ENCODE measurements around the gene GLTP.
A peak's percentile ranks its signal among the peaks of the same experiment; 100 is the strongest.
"Not testable (repeated sequence)": the region's sequence is repeated elsewhere in the genome, so short reads cannot be mapped to it uniquely, and the experiment has no call there.

The GLTP gene

DNA sequence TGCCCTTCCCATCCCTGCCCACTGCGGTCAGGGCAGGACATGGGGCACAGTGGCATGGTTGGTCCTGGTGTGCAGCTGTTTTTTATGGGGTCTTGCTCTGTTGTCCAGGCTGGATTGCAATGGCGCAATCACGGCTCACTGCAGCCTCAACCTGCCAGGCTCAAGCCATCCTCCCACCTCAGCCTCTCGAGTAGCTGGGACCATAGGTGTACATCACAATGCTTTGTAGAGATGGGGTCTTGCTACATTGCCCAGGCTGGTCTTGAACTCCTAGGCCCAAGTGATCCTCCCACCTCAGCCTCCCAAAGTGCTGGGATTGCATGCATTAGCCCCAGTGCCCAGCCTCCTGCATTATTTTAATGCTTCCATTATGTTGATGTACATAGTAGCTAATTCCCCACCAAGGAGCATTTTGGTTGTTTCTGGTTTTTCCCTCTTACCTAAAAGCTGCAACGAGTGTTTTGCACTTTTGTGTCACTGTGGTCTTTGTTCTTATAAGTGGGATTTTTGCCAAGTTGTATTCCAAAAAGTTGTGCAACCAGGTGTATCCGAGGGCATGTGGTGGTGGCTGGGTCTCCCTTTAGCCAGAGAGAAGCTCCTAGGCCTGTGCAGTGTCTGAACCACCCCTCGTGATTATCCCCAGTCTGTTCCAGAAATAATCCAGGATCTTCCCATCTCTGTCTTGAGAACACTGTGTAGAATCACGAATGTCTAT, 30.1 kb upstream of the GLTP start:
- intact Hi-C loops (cut with DNase I): no loop called here
- DNase-seq: peak in 1 of 10 donors; percentile 17

- intact Hi-C loops (cut with DNase I): loop anchor here (10.0 kb wide), 1 partner anchor 120 kb away; no protein-coding TSS in a partner anchor
- peak in 2 of 10 donors; percentile 31 to 56 for DNase-seq
These were observed 25.0 kb upstream of the GLTP start for GRCh38 chr12:109905301-109905700.

DNA sequence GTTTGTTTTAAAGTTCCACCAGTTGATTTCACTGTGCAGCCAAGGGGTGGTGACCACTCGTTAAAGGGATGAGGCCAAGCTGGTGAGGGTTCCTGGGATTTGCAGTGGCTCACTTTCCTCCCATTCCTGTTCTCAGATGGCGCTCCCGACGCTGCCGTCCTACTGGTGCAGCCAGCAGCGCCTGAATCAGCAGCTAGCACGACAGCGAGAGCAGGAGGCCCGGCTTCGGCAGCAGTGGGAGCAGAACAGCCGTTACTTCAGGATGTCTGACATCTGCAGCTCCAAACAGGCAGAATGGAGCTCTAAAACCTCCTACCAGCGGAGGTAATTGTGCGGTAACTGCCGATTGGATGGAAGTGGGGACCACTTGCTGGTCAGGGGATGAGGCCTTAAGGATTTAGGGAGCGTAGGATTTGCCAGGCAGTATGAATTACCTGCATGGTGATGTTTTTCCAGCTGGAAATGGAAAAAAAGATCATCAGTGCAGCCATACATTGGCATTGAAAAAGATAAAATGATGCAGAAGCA, 22.6 kb upstream of the GLTP start:
- peak in 2 of 10 donors; percentile 63 to 65 for DNase-seq
- intact Hi-C loops (cut with DNase I): loop anchor here (5.0 to 10.0 kb wide), 2 partner anchors 94 to 122 kb away; partner anchors contain the start of genes ANKRD13A and GIT2

DNA sequence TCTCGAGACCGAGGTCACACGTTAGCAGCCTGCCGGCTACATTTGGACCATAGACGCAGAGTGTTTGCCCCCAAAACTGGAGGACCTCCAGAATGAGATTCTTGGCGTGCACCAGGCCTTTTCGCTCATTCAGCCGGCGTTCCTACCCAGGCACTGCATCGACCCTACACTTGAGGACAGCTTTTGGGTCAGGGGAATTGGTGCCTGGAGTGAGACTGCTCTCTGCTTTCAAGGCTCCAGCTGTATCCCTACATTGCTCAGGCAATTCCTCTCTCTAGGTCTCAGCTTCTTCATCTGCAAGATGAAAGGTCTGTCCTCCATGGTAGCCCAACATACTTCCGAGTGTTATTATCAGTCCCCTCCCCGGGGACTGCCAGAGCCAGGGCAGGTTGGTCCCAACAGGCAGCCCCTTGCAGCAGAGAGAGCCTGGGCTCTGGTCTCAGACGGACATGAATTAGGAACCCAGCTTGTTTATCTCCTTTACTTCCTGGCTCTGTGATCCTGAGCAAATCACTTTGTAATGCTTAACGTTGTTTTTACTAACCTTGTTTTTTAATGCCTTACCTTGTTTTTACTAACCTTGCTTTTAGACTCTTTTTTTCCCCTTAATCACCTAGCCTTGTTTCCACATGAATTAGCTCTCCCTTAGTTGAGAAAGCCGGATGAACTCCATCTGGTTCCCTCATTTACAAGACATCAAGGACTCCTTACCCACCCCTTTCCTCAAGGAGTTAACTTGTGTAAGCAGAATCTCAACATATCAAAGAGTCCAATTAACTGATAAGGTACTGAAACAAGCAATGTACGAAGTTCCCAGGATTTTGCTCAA, 20.6 kb upstream of the GLTP start:
- intact Hi-C loops (cut with DNase I): loop anchor here (1.0 to 10.0 kb wide), 3 partner anchors 21 to 124 kb away; partner anchors contain the start of genes ANKRD13A, GIT2 and GLTP
- DNase-seq: peak in 1 of 10 donors; percentile 44

- intact Hi-C loops (cut with DNase I): loop anchor here (1.0 to 10.0 kb wide), 3 partner anchors 20 to 125 kb away; partner anchors contain the start of genes ANKRD13A, GIT2 and GLTP
- peak; percentile 82 to 98 (median 88) for DNase-seq
These were observed 19.7 kb upstream of the GLTP start, which contains the start of gene TCHP for GRCh38 chr12:109899783-109900751. Gene TCHP, plus strand, starts transcription at chr12:109900274. Its CDS starts 2,753 bp downstream, at chr12:109903027.

DNA sequence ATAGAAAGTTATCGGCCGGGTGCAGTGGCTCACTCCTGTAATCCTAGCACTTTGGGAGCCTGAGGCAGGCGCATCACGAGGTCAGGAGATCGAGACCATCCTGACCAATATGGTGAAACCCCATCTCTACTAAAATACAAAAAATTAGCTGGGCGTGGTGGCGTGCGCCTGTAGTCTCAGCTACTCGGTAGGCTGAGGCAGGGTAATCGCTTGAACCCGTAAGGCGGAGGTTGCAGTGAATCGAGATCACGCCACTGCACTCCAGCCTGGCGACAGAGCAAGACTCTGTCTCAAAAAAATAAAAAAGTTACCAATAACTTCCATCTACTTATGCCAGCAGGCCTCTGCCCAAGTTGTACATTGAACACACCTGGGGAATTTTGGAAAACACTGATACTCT, 19.0 kb upstream of the GLTP start:
- DNase-seq: peak in 1 of 10 donors; percentile 22
- intact Hi-C loops (cut with DNase I): not testable (repeated sequence)

- intact Hi-C loops (cut with DNase I): no loop called here
These were observed 16.7 kb upstream of the GLTP start for GRCh38 chr12:109897029-109897428.

DNA sequence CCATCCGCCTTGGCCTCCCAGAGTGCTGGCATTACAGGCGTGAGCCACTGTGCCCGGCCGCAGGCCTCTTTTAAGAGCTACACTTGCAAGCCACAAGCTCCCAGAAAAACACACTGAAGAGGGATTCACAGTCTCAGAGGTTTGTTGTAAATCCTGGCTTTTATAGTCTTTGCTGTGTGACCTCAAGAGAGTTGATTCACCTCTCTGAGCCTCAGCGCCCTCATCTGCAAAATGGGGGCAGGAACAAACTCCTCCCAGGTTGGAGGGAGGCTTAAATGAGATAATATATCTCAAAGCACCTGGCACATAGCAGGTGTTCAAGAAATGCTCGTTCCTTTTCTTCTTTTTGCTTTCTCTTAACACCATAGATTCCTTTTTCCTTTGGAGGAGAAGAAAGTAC, 15.8 kb upstream of the GLTP start:
- intact Hi-C loops (cut with DNase I): no loop called here
- no peak for DNase-seq

More at GRCh38 chr12:109897029-109897428, 16.7 kb upstream of the GLTP start:
- DNase-seq: peak in 1 of 10 donors; percentile 1

GRCh38 chr12:109894939-109895338, 14.6 kb upstream of the GLTP start:
- intact Hi-C loops (cut with DNase I): no loop called here
- no peak for DNase-seq

GRCh38 chr12:109893261-109893995, 13.1 kb upstream of the GLTP start:
- intact Hi-C loops (cut with DNase I): no loop called here
- DNase-seq: peak in 1 of 10 donors; percentile 2

DNA sequence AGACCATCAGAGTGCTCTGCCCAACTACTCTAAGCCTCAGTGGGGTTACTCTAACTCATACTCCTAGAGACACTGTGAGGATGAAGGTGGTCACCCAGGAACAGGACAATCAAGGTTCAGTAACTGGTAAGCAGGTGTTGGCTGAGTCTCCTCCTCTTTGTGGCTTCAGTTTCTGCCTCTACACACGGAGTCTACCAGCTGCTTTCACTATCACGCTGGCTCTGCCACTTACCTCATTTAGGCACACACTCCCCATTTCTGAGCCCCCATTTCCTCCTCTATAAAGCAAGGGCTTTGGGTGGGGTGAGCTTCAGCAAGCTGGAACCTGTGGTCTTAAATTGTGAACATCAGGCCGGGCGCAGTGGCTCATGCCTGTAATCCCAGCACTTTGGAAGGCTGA, 12.4 kb upstream of the GLTP start:
- peak in 1 of 10 donors; percentile 43 for DNase-seq
- intact Hi-C loops (cut with DNase I): no loop called here

- no peak for DNase-seq
- intact Hi-C loops (cut with DNase I): no loop called here
These were observed 11.9 kb upstream of the GLTP start for GRCh38 chr12:109892165-109892715.

GRCh38 chr12:109891731-109892130, 11.4 kb upstream of the GLTP start:
- intact Hi-C loops (cut with DNase I); DNase-seq: not testable (repeated sequence)

GRCh38 chr12:109890620-109891170, 10.4 kb upstream of the GLTP start:
- DNase-seq: no peak
- intact Hi-C loops (cut with DNase I): no loop called here

GRCh38 chr12:109888179-109889020, 8.1 kb upstream of the GLTP start:
- intact Hi-C loops (cut with DNase I): no loop called here
- DNase-seq: no peak

DNA sequence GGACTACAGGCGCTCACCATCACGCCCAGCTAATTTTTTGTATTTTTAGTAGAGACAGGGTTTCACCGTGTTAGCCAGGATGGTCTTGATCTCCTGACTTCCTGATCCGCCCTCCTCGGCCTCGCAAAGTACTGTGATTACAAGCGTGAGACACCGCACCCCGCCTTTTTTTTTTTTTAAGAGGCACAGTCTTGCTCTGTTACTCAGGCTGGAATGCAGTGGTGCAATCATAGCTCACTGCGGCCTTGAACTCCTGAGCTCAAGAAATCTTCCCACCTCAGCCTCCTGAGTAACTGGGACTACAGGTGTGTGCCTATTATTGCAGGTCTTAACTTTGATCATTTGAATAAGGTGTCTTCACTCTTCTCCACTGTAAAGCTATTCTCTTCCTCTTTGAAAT, 5.3 kb upstream of the GLTP start:
- intact Hi-C loops (cut with DNase I): no loop called here
- no peak for DNase-seq

DNA sequence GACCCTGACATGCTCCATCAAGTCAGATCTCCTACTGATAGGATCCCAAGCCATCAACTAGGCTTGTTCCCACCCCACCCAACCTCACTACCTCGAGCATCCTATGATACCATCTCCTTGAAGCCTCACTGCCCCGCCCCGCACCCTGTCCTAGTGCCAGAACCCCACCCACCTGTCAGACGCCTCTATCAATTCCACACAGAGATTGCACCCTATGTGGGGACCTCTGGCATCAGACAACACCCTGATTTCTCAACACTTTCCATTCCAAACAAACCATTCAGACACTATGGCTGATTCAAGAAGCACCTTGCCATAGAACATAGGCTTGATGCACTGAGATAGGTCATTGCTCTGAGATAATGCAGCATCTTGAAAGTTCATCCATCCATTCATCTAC, 3.1 kb upstream of the GLTP start:
- intact Hi-C loops (cut with DNase I): no loop called here
- DNase-seq: peak in 1 of 10 donors; percentile 45

Measured in posterior cingulate gyrus (tissue), 11 donors.